Parathyroid adenoma (tissue), 2 donors: Measurements from ENCODE around the gene THAP9.
A peak's percentile ranks its signal among the peaks of the same experiment; 100 is the strongest.

Source experiments
- H2AFZ ChIP-seq: fragments of 300-600 bp; sonication (generic); one replicate; pipeline ENCODE4 v1.7.0; 2017; ENCODE audit warnings: antibody characterized with exemption, mild to moderate bottlenecking
- H3K27ac ChIP-seq: fragments of 300-600 bp; sonication (generic); one replicate; pipeline ENCODE4 v1.7.0; 2017
- H3K27me3 ChIP-seq: fragments of 300-600 bp; sonication (generic); one replicate; pipeline ENCODE4 v1.7.0; 2017; ENCODE audit warnings: low read length; ENCODE audit not compliant: control insufficient read depth, insufficient read depth
- H3K36me3 ChIP-seq: fragments of 300-600 bp; sonication (generic); one replicate; pipeline ENCODE4 v1.7.0; 2017; ENCODE audit warnings: low read length; ENCODE audit not compliant: control insufficient read depth, insufficient read depth
- H3K4me1 ChIP-seq: fragments of 300-600 bp; sonication (generic); one replicate; pipeline ENCODE4 v1.7.0; 2017; ENCODE audit warnings: control low read depth
- H3K4me2 ChIP-seq: fragments of 300-600 bp; sonication (generic); one replicate; pipeline ENCODE4 v1.7.0; 2017; ENCODE audit warnings: low read length
- H3K4me3 ChIP-seq: fragments of 300-600 bp; sonication (generic); one replicate; pipeline ENCODE4 v1.7.0; 2017; ENCODE audit warnings: low read depth, low read length
- H3K79me2 ChIP-seq: fragments of 300-600 bp; sonication (generic); one replicate; pipeline ENCODE4 v1.7.0; 2017; ENCODE audit warnings: control low read depth
- H3K9ac ChIP-seq: fragments of 300-600 bp; sonication (generic); one replicate; pipeline ENCODE4 v1.7.0; 2017; ENCODE audit warnings: mild to moderate bottlenecking
- H3K9me3 ChIP-seq: fragments of 300-600 bp; sonication (generic); one replicate; pipeline ENCODE4 v1.7.0; 2017; ENCODE audit warnings: low read length; ENCODE audit not compliant: control insufficient read depth
- TF ChIP-seq, protein P1 (sequence below): fragments of 300-600 bp; sonication (generic); IDR thresholded peaks from one replicate; pipeline ENCODE4 v1.7.0; 2017; ENCODE audit warnings: antibody characterized with exemption, mild to moderate bottlenecking
- donor health status: primary hyperparathyroidism.

Gene THAP9

DNA sequence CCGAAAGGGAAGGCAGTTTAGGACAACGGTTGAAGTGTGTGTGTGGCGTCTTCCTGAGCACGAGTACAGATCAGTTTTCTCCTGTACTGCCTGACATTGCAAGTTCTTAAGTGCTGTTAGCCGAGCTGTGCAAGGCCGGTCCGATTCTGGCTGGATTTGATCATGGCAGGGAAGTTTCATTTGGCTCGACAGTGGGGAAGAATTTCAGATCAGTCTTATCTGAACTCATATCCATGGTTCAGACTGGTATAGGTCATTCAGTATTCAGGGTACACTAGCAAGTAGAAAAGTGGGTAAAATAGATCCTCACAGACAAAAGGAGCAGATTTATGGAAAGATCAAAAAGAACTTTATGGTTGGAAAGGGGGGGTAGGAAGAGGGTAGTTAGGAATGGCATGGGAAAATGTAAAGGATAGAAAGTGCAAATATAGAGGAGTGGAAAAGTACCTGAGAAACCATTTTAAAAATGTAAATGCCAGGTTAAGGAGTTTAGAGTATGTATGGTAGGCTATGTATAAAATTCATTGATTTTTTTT, 716 bp downstream of the THAP9 start:
- Histone ChIP-seq H3K4me1 (peaks cover 3% of the 10 kb centered on the region), H3K9me3 (no peaks in the 10 kb centered on the region)
- TF ChIP-seq, protein P1, sequence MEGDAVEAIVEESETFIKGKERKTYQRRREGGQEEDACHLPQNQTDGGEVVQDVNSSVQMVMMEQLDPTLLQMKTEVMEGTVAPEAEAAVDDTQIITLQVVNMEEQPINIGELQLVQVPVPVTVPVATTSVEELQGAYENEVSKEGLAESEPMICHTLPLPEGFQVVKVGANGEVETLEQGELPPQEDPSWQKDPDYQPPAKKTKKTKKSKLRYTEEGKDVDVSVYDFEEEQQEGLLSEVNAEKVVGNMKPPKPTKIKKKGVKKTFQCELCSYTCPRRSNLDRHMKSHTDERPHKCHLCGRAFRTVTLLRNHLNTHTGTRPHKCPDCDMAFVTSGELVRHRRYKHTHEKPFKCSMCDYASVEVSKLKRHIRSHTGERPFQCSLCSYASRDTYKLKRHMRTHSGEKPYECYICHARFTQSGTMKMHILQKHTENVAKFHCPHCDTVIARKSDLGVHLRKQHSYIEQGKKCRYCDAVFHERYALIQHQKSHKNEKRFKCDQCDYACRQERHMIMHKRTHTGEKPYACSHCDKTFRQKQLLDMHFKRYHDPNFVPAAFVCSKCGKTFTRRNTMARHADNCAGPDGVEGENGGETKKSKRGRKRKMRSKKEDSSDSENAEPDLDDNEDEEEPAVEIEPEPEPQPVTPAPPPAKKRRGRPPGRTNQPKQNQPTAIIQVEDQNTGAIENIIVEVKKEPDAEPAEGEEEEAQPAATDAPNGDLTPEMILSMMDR, result no peak

DNA sequence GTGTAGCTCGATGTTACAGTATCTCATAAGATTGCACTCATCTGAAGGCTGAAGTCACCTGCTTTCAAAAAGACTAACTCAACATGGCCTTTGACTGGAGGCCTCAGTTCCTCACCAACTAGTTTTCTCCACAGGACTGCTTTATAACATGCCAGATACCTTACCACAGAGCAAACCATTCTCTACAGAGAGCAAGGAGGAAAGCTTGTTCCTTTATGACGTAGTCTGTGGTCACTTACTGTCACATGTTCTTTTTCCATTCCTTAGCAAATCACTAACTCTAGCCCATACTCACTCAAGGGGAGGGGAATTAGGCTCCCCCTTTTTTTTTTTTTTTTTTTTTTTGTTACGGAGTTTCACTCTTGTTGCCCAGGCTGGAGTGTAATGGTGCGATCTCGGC, 3.2 kb downstream of the THAP9 start:
- Histone ChIP-seq H3K4me3 (no peak overlapping the region), H3K27me3 (no peaks in the 10 kb centered on the region), H3K4me1 (peaks cover 3% of the 10 kb centered on the region), H2AFZ (no peak overlapping the region), H3K4me2 (no peak overlapping the region), H3K27ac (no peak overlapping the region), H3K79me2 (no peaks in the 10 kb centered on the region), H3K9ac (no peak overlapping the region), H3K9me3 (no peaks in the 10 kb centered on the region), H3K36me3 (no peaks in the 10 kb centered on the region)
- TF ChIP-seq, protein P1, result no peak

More for the DNA sequence above, 716 bp downstream of the THAP9 start:
- H3K4me2 ChIP-seq, result peak overlapping the region; percentile 96
- peak overlapping the region; percentile 89 for H3K27ac ChIP-seq
- no peaks in the 10 kb centered on the region for H3K27me3 ChIP-seq
- H3K4me3 ChIP-seq, result peak overlapping the region; percentile 95
- no peaks in the 10 kb centered on the region for H3K36me3 ChIP-seq
- no peak overlapping the region for H3K9ac ChIP-seq
- peaks cover 2% of the 10 kb centered on the region for H3K79me2 ChIP-seq
- peak overlapping the region; percentile 48 for H2AFZ ChIP-seq

DNA sequence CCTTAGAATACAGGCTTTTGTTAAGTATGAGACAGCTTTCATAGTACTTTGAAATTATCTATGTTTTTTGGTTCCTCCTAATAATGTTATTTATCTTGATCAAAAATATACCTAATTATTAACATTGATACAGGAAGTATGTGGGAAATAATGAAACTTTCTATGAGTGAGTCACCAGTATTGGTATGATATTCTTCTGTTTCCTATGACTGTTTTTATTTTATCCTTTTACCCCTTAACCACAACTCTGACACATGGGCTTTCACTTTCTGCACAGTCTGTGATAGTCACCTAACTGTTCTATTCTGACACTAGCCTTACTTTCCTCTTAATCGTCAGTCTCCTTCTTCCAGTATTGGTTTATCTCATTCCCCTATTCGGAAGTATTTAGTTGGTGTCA, 4.7 kb downstream of the THAP9 start:
- no peaks in the 10 kb centered on the region for H3K36me3 ChIP-seq
- no peaks in the 10 kb centered on the region for H3K79me2 ChIP-seq
- H3K27ac ChIP-seq, result no peak overlapping the region
- no peak overlapping the region for H3K4me3 ChIP-seq
- H3K27me3 ChIP-seq, result no peaks in the 10 kb centered on the region
- TF ChIP-seq, protein P1, result no peak
- no peak overlapping the region for H3K4me2 ChIP-seq
- H3K9ac ChIP-seq, result no peak overlapping the region
- H2AFZ ChIP-seq, result no peak overlapping the region
- H3K4me1 ChIP-seq, result peaks cover 3% of the 10 kb centered on the region
- H3K9me3 ChIP-seq, result no peaks in the 10 kb centered on the region

DNA sequence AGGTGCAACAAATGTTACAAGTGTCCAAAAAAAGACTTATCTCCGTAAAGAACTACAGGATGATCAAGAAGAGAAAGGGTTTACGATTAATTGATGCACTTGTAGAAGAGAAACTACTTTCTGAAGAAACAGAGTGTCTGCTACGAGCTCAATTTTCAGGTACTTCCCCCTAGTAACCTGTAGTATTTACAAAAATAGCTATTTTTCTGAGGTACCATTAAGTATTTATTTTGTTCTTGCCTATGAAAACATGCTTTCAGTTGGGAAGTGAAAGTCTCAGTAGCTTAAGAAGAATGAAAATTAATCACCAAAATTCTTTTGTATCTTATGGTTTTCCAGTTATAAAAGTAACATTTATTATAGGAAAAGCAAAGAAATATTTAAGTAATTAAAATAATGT, 5.9 kb downstream of the THAP9 start:
- TF ChIP-seq, protein P1, result no peak
- Histone ChIP-seq H3K27ac (no peak overlapping the region), H3K9me3 (no peaks in the 10 kb centered on the region), H3K79me2 (no peaks in the 10 kb centered on the region), H2AFZ (no peak overlapping the region), H3K9ac (no peak overlapping the region), H3K27me3 (no peaks in the 10 kb centered on the region), H3K4me1 (peaks cover 3% of the 10 kb centered on the region), H3K36me3 (no peaks in the 10 kb centered on the region), H3K4me2 (no peak overlapping the region), H3K4me3 (no peak overlapping the region)

DNA sequence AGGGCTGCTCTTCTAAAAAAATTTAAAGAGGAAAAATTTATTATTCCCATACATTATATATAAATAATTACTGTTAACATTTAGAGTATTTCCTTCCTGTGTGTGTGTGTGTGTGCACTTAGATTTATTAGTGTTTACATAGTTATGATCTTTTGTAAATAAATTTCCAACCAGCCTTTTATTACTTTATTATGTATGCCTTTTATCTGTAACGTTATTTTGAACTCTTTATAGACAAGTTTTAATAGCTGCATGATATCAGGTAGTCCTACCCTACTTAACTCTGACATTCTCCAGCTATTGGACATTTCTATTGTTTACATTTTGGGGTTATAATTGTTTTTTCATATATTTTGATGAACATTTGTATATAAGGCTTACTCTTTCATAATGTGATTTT, 8.8 kb downstream of the THAP9 start:
- Histone ChIP-seq H3K4me1 (no peaks in the 10 kb centered on the region), H3K27ac (no peak overlapping the region), H3K27me3 (no peaks in the 10 kb centered on the region), H3K4me3 (no peak overlapping the region), H3K36me3 (no peaks in the 10 kb centered on the region), H2AFZ (no peak overlapping the region), H3K4me2 (no peak overlapping the region), H3K79me2 (no peaks in the 10 kb centered on the region), H3K9me3 (no peaks in the 10 kb centered on the region), H3K9ac (no peak overlapping the region)
- TF ChIP-seq, protein P1, result no peak
